H9 (cell line): ENCODE data around the gene BLACAT1. TPM values are rescaled to one million over a fixed set of nuclear protein-coding genes. Genes with fewer than 3 reads are reported as not detected.

ENCODE experiments used
- DNase-seq: peaks from one replicate; pipeline ENCODE4 v3.0.0-alpha.2; 2017
- H2AFZ ChIP-seq: one replicate; pipeline ENCODE4 v1.6.1; 2013; ENCODE audit warnings: mild to moderate bottlenecking, low read length, control low read depth, moderate library complexity
- H2AK5ac ChIP-seq: 2 replicates; pipeline ENCODE4 v1.6.1; 2013; ENCODE audit warnings: low read length, control low read depth, mixed read lengths; ENCODE audit not compliant: insufficient read length
- H2BK120ac ChIP-seq: one replicate; pipeline ENCODE4 v1.6.1; 2013; ENCODE audit warnings: low read depth, mild to moderate bottlenecking, low read length, control low read depth, inconsistent platforms; ENCODE audit not compliant: poor library complexity, severe bottlenecking
- H2BK12ac ChIP-seq: 2 replicates; pipeline ENCODE4 v1.6.1; 2013; ENCODE audit warnings: low read length, control low read depth, mixed read lengths, low read depth; ENCODE audit not compliant: insufficient read length
- H2BK15ac ChIP-seq: 2 replicates; pipeline ENCODE4 v1.6.1; 2013; ENCODE audit warnings: low read depth, low read length, control low read depth
- H2BK20ac ChIP-seq: one replicate; pipeline ENCODE4 v1.6.1; 2013; ENCODE audit warnings: low read depth, mild to moderate bottlenecking, low read length, control low read depth, inconsistent platforms; ENCODE audit not compliant: poor library complexity, severe bottlenecking
- H2BK5ac ChIP-seq: 2 replicates; pipeline ENCODE4 v1.6.1; 2013; ENCODE audit warnings: low read length, control low read depth, mixed read lengths; ENCODE audit not compliant: insufficient read length
- H3K14ac ChIP-seq: 2 replicates; pipeline ENCODE4 v1.6.1; 2013; ENCODE audit warnings: low read length, control low read depth; ENCODE audit not compliant: insufficient read depth
- H3K18ac ChIP-seq: 2 replicates; pipeline ENCODE4 v1.6.1; 2013; ENCODE audit warnings: low read depth, mild to moderate bottlenecking, mixed read lengths, low read length, control low read depth; ENCODE audit not compliant: insufficient read length
- H3K23ac ChIP-seq: 2 replicates; pipeline ENCODE4 v1.6.1; 2013; ENCODE audit warnings: low read length, control low read depth, mixed read lengths, low read depth; ENCODE audit not compliant: insufficient read length
- H3K23me2 ChIP-seq: 2 replicates; pipeline ENCODE4 v1.6.1; 2013; ENCODE audit warnings: low read depth, mild to moderate bottlenecking, mixed read lengths, low read length, control low read depth; ENCODE audit not compliant: insufficient read length, poor library complexity, severe bottlenecking
- H3K27ac ChIP-seq: 2 replicates; pipeline ENCODE4 v1.5.1; 2013; ENCODE audit warnings: low read length, control low read depth, mixed read lengths, low read depth; ENCODE audit not compliant: insufficient read length
- H3K27me3 ChIP-seq: 2 replicates; pipeline ENCODE4 v1.6.1; 2013; ENCODE audit warnings: low read length, control low read depth, inconsistent platforms; ENCODE audit not compliant: insufficient read depth
- H3K4ac ChIP-seq: 2 replicates; pipeline ENCODE4 v1.6.1; 2013; ENCODE audit warnings: low read depth, mild to moderate bottlenecking, control low read depth, inconsistent platforms, low read length, moderate library complexity
- H3K4me1 ChIP-seq: 2 replicates; pipeline ENCODE4 v1.6.1; 2013; ENCODE audit warnings: low read length, control low read depth, inconsistent platforms; ENCODE audit not compliant: insufficient read depth
- H3K4me2 ChIP-seq: 2 replicates; pipeline ENCODE4 v1.6.1; 2013; ENCODE audit warnings: low read length, control low read depth, mixed read lengths; ENCODE audit not compliant: insufficient read length, insufficient read depth
- H3K56ac ChIP-seq: 2 replicates; pipeline ENCODE4 v1.6.1; 2013; ENCODE audit warnings: low read depth, mild to moderate bottlenecking, mixed read lengths, low read length, control low read depth; ENCODE audit not compliant: insufficient read length
- H3K79me1 ChIP-seq: 2 replicates; pipeline ENCODE4 v1.6.1; 2013; ENCODE audit warnings: low read depth, mild to moderate bottlenecking, moderate library complexity, low read length, control low read depth, inconsistent platforms; ENCODE audit not compliant: insufficient read depth, poor library complexity, severe bottlenecking
- H3K79me2 ChIP-seq: 2 replicates; pipeline ENCODE4 v1.6.1; 2013; ENCODE audit warnings: low read length, control low read depth, inconsistent platforms; ENCODE audit not compliant: insufficient read depth
- H3K9ac ChIP-seq: 2 replicates; pipeline ENCODE4 v1.6.1; 2013; ENCODE audit warnings: low read length, control low read depth, mixed read lengths; ENCODE audit not compliant: insufficient read length; ENCODE audit errors: extremely low read depth
- H3K9me3 ChIP-seq: one replicate; pipeline ENCODE4 v1.6.1; 2013; ENCODE audit warnings: low read depth, low read length, inconsistent platforms; ENCODE audit not compliant: control insufficient read depth
- H3T11ph ChIP-seq: one replicate; pipeline ENCODE4 v1.6.1; 2013; ENCODE audit warnings: mild to moderate bottlenecking, low read length, control low read depth, inconsistent platforms
- H4K20me1 ChIP-seq: one replicate; pipeline ENCODE4 v1.6.1; 2013; ENCODE audit not compliant: control insufficient read depth, insufficient read length, insufficient read depth
- H4K5ac ChIP-seq: 2 replicates; pipeline ENCODE4 v1.6.1; 2013; ENCODE audit warnings: low read depth, mild to moderate bottlenecking, mixed read lengths, low read length, control low read depth; ENCODE audit not compliant: insufficient read length
- H4K8ac ChIP-seq: replicated peaks from 2 replicates; pipeline ENCODE4 v1.6.1; 2013; ENCODE audit warnings: low read length, control low read depth, mixed read lengths, low read depth; ENCODE audit not compliant: insufficient read length
- H4K91ac ChIP-seq: 2 replicates; pipeline ENCODE4 v1.6.1; 2013; ENCODE audit warnings: low read depth, mild to moderate bottlenecking, moderate library complexity, mixed read lengths, low read length, control low read depth; ENCODE audit not compliant: insufficient read length
- H3K27ac Mint-ChIP-seq, 3 experiments: 2 replicates in 2 of 3; 3 replicates in 1 of 3; pipeline ENCODE4 v1.8.0; 2020 to 2021; ENCODE audit warnings: mixed read lengths in 3 of 3, mild to moderate bottlenecking in 1 of 3, moderate library complexity in 1 of 3
- H3K27me3 Mint-ChIP-seq: 2 replicates; pipeline ENCODE4 v1.8.0; 2021; ENCODE audit warnings: low read depth, mild to moderate bottlenecking, moderate library complexity, mixed read lengths
- H3K36me3 Mint-ChIP-seq, 3 experiments: 2 replicates in 2 of 3; 3 replicates in 1 of 3; pipeline ENCODE4 v1.8.0; 2020 to 2021; ENCODE audit warnings: low read depth in 3 of 3, mixed read lengths in 3 of 3; ENCODE audit not compliant: insufficient read depth in 1 of 3
- H3K4me1 Mint-ChIP-seq, 2 experiments: 2 replicates each; pipeline ENCODE4 v1.8.0; 2020; ENCODE audit warnings: mixed read lengths in 2 of 2
- H3K4me3 Mint-ChIP-seq, 2 experiments: 2 replicates in 1 of 2; 3 replicates in 1 of 2; pipeline ENCODE4 v1.8.0; 2020 to 2021; ENCODE audit warnings: mild to moderate bottlenecking in 2 of 2, mixed read lengths in 2 of 2, moderate library complexity in 1 of 2
- H3K9me3 Mint-ChIP-seq, 2 experiments: 2 replicates in 1 of 2; 3 replicates in 1 of 2; pipeline ENCODE4 v1.8.0; 2020; ENCODE audit warnings: mild to moderate bottlenecking in 2 of 2, mixed read lengths in 2 of 2, moderate library complexity in 1 of 2
- CTCF ChIP-seq: fragments of 200-600 bp; sonication (generic); conservative IDR thresholded peaks from 3 replicates; pipeline ENCODE4 v1.8.0; 2021; ENCODE audit warnings: antibody characterized with exemption, mild to moderate bottlenecking
- WGBS: extraction: QIAGEN DNeasy Blood & Tissue Kit; methylation state at CpG from one replicate; pipeline ENCODE4 v1.1.7; 2013; ENCODE audit warnings: missing lambda C conversion rate, low lambda C conversion rate, mixed read lengths; ENCODE audit not compliant: insufficient read length; ENCODE audit errors: extremely low coverage; 5-methylcytosine and 5-hydroxymethylcytosine counted together
- total RNA-seq: library from RNA; stranded (reverse); gene quantifications from 2 replicates; pipeline ENCODE4 v1.2.1, GENCODE V29; 2021

Gene BLACAT1
- total RNA-seq, 1 experiment from 2014 or later: 4.0 TPM

GRCh38 chr1:205502992-205503391 is 47.1 kb upstream of the BLACAT1 start:
- Histone ChIP-seq H3K23ac (no peak overlapping the region), H3K27me3 (no peaks in the 10 kb centered on the region), H3K9me3 (no peaks in the 10 kb centered on the region), H3K79me1 (no peaks in the 10 kb centered on the region), H2BK120ac (no peak overlapping the region), H3K9ac (no peak overlapping the region), H2BK5ac (no peak overlapping the region), H3K14ac (no peak overlapping the region), H4K8ac (no peak overlapping the region), H3T11ph (no peak overlapping the region), H4K91ac (no peak overlapping the region), H3K79me2 (peaks cover 5% of the 10 kb centered on the region; the same call in 1 of the 2 replicates), H3K23me2 (peaks cover 9% of the 10 kb centered on the region), H4K20me1 (no peaks in the 10 kb centered on the region), H2BK15ac (no peak overlapping the region), H2BK20ac (no peak overlapping the region), H2AK5ac (no peak overlapping the region), H3K18ac (no peak overlapping the region), H3K56ac (no peak overlapping the region), H3K4ac (no peak overlapping the region), H3K4me1 (peaks cover 9% of the 10 kb centered on the region; the same call in 1 of the 2 replicates), H2AFZ (no peak overlapping the region), H4K5ac (no peak overlapping the region), H2BK12ac (no peak overlapping the region), H3K4me2 (no peak overlapping the region), H3K27ac (no peak overlapping the region)
- no CpG with 5 or more reads among the region's 3 CpGs for WGBS
- Mint-ChIP-seq H3K36me3 (peaks cover 5 to 13% (median 6%) of the 10 kb centered on the region in 3 experiments; a peak in 6 of 7 replicates), H3K9me3 (no peaks in the 10 kb centered on the region), H3K27ac (no peak overlapping the region; a peak in 1 of 7 replicates), H3K27me3 (peaks cover 14% of the 10 kb centered on the region), H3K4me1 (peaks cover 56 to 62% of the 10 kb centered on the region in 2 experiments), H3K4me3 (peak overlapping the region in 1 of 2 experiments; percentile 22; a peak in 2 of 5 replicates)
- TF ChIP-seq CTCF: no peak
- no peak for DNase-seq
